GM06990 (cell line): Measurements from ENCODE around the gene IGSF23.

Experiments used
- DNase-seq: peaks from one replicate; pipeline ENCODE4 v3.0.0-alpha.2; 2011; ENCODE audit not compliant: insufficient read length; ENCODE audit errors: extremely low read depth
- H3K27me3 ChIP-seq: replicated peaks from 2 replicates; pipeline ENCODE4 v1.6.0; 2011; ENCODE audit warnings: low read length; ENCODE audit not compliant: control insufficient read depth, insufficient read depth
- H3K36me3 ChIP-seq: 2 replicates; pipeline ENCODE4 v1.5.1; 2011; ENCODE audit warnings: low read length; ENCODE audit not compliant: control insufficient read depth, insufficient read depth
- H3K4me3 ChIP-seq: replicated peaks from 2 replicates; pipeline ENCODE4 v1.5.1; 2011; ENCODE audit warnings: low read depth, mild to moderate bottlenecking, control low read depth, low read length
- CTCF ChIP-seq: IDR thresholded peaks from 2 replicates; pipeline ENCODE4 v1.5.1; 2011; ENCODE audit warnings: low read length, control low read depth, mild to moderate bottlenecking, inconsistent platforms; ENCODE audit not compliant: insufficient read depth, poor library complexity, severe bottlenecking

Gene IGSF23

GRCh38 chr19:44611812-44612295 lies 1.5 kb upstream of the IGSF23 start:
- no peak for DNase-seq
- TF ChIP-seq CTCF: no peak
- Histone ChIP-seq H3K4me3 (no peak overlapping the region), H3K27me3 (no peaks in the 10 kb centered on the region), H3K36me3 (no peaks in the 10 kb centered on the region)

- no peak for DNase-seq
- TF ChIP-seq CTCF: no peak
- no peaks in the 10 kb centered on the region for H3K36me3 ChIP-seq
- H3K4me3 ChIP-seq: no peak overlapping the region
- H3K27me3 ChIP-seq: no peaks in the 10 kb centered on the region
Observed at GRCh38 chr19:44614313-44614712, 950 bp downstream of the IGSF23 start.

GRCh38 chr19:44615863-44616247 lies 2.5 kb downstream of the IGSF23 start:
- no peak for DNase-seq
- no peaks in the 10 kb centered on the region for H3K27me3 ChIP-seq
- no peak overlapping the region for H3K4me3 ChIP-seq
- H3K36me3 ChIP-seq: no peaks in the 10 kb centered on the region
- TF ChIP-seq CTCF: no peak

- TF ChIP-seq CTCF: no peak
- Histone ChIP-seq H3K27me3 (no peaks in the 10 kb centered on the region), H3K36me3 (no peaks in the 10 kb centered on the region), H3K4me3 (no peak overlapping the region)
- no peak for DNase-seq
Observed at GRCh38 chr19:44617110-44617880, 3.9 kb downstream of the IGSF23 start.

GRCh38 chr19:44618640-44619357 lies 5.4 kb downstream of the IGSF23 start:
- no peak for DNase-seq
- H3K36me3 ChIP-seq: no peaks in the 10 kb centered on the region
- no peaks in the 10 kb centered on the region for H3K27me3 ChIP-seq
- no peak for TF ChIP-seq CTCF
- no peak overlapping the region for H3K4me3 ChIP-seq
